ENCODE measurements around the gene SNX32.

Gene SNX32

GRCh38 chr11:65850217-65851082 is 16.7 kb downstream of the SNX32 start:
- no peak for TF ChIP-seq CTCF (IDR thresholded peaks at IDR 0.05)
- no peak for DNase-seq (ENCODE audit: low spot score)
- Histone ChIP-seq H3K4me3 (no peak overlapping the region), H3K27ac (no peak overlapping the region)

GRCh38 chr11:65851083-65851579 is 17.4 kb downstream of the SNX32 start:
- DNase-seq (ENCODE audit: low spot score): no peak
- TF ChIP-seq CTCF (IDR thresholded peaks at IDR 0.05): no peak

GRCh38 chr11:65851811-65852507 is 18.2 kb downstream of the SNX32 start:
- DNase-seq (ENCODE audit: low spot score): no peak
- Histone ChIP-seq H3K4me3 (no peak overlapping the region), H3K27ac (no peak overlapping the region)
- no peak for TF ChIP-seq CTCF (IDR thresholded peaks at IDR 0.05)

More at GRCh38 chr11:65851083-65851579, 17.4 kb downstream of the SNX32 start:
- H3K27ac ChIP-seq: no peak overlapping the region
- no peak overlapping the region for H3K4me3 ChIP-seq

DNA sequence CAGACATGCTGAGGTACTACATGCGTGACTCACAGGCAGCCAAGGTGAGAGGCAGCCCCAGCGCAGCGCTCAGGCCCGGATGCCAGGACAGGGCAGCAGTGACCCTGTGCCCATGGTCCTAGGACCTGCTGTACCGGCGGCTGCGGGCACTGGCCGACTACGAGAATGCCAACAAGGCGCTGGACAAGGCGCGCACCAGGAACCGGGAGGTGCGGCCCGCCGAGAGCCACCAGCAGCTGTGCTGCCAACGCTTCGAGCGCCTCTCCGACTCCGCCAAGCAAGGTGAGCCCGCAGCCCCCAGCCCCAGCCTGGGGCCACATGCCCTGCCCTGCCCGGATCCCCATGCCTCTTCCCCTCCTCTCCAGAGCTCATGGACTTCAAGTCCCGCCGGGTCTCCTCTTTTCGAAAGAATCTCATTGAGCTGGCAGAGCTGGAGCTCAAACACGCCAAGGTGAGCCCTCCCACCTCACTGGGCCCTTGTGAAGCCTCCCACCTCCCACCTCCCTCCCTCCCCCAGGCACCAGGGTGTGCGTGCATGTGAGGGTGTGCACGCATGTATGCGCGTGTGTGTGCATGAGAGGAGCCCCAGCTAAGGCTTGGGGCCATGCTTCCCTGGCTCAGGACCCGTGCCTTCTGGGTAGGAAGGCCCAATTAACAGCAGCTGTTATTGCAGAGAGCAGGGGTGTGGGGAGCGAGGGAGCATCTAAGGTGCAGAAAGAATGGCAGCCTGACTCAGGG is 18.9 kb downstream of the SNX32 start:
- Histone ChIP-seq H3K4me3 (no peak overlapping the region), H3K27ac (no peak overlapping the region)
- DNase-seq (ENCODE audit: low spot score): no peak
- TF ChIP-seq CTCF (IDR thresholded peaks at IDR 0.05): no peak

DNA sequence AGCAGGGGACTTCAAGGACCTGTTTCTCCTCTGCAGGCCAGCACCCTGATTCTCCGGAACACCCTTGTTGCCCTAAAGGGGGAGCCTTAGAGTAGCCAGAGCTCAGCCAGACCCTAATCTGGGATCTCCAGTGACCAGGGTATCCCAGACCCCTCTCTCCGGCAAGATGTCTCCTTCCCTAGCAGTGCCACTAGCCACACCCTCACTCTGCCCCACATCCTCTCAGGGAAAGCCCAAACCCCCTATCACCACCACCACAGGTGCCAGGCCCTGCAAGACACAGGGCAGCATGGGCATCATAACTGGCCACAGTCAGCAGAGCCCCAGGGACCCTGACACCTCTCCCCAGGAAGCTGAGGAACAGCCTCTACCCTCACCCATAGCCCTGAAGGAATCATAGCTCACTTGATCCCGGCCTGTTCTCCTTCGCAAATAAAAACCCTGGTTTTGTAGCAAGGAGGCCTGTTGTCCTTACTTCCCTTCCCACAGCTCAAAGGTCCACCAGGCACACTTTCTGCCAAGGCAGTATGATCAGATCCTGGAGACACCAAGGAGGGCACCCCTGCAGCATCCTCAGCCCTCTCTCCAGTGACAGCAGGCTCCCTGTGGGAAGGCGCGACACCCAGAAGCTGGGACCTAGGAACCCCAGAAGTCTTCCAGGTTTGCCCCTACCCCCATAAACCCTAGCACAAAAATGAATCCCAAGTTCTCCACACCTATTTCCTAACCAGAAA is 19.6 kb downstream of the SNX32 start:
- no peak for DNase-seq (ENCODE audit: low spot score)

More for the DNA sequence above, 19.6 kb downstream of the SNX32 start:
- no peak for TF ChIP-seq CTCF (IDR thresholded peaks at IDR 0.05)
- H3K4me3 ChIP-seq: no peak overlapping the region
- no peak overlapping the region for H3K27ac ChIP-seq
